KBM-7 (cell line): Measurements from ENCODE around the gene ATF5.
"Not testable (repeated sequence)": the region's sequence is repeated elsewhere in the genome, so short reads cannot be mapped to it uniquely, and the experiment has no call there.

ENCODE experiments used
- DNase-seq: peaks from one replicate; pipeline ENCODE4 v3.0.0-alpha.2; 2015
- in situ Hi-C: fragments of 300-500 bp; cut with MboI; formaldehyde crosslinking; loops from 2 replicates; pipeline ENCODE4 v1.14.3; 2020; ENCODE audit warnings: low sequenced_read_pairs, low pct_unique_long_range_greater_than_20kb, mixed read lengths

ATF5 gene

GRCh38 chr19:49938662-49939061 lies 9.7 kb downstream of the ATF5 start:
- in situ Hi-C loops = no loop called here
- DNase-seq = no peak

GRCh38 chr19:49939721-49940481 lies 10.9 kb downstream of the ATF5 start:
- in situ Hi-C loops = no loop called here
- DNase-seq = no peak

GRCh38 chr19:49940482-49940791 lies 11.4 kb downstream of the ATF5 start:
- no peak for DNase-seq
- in situ Hi-C loops = no loop called here

GRCh38 chr19:49944567-49944966 lies 15.6 kb downstream of the ATF5 start:
- in situ Hi-C loops, DNase-seq: not testable (repeated sequence)

- DNase-seq = no peak
- in situ Hi-C loops = no loop called here
These were observed 17.4 kb downstream of the ATF5 start for GRCh38 chr19:49946415-49946814.

- in situ Hi-C loops = no loop called here
- no peak for DNase-seq
These were observed 21.0 kb downstream of the ATF5 start for GRCh38 chr19:49949742-49950589.

- in situ Hi-C loops = no loop called here
- no peak for DNase-seq
These were observed 21.6 kb downstream of the ATF5 start for GRCh38 chr19:49950590-49950948.

GRCh38 chr19:49950956-49951526 lies 22.0 kb downstream of the ATF5 start:
- no peak for DNase-seq
- in situ Hi-C loops = no loop called here

GRCh38 chr19:49951806-49952478 lies 22.9 kb downstream of the ATF5 start:
- in situ Hi-C loops = no loop called here
- DNase-seq = no peak

GRCh38 chr19:49952479-49952836 lies 23.5 kb downstream of the ATF5 start:
- in situ Hi-C loops = no loop called here
- DNase-seq = no peak

- in situ Hi-C loops = no loop called here
- no peak for DNase-seq
These were observed 23.9 kb downstream of the ATF5 start for GRCh38 chr19:49952906-49953305.

- peak; percentile 33 for DNase-seq
- in situ Hi-C loops = no loop called here
These were observed 24.4 kb downstream of the ATF5 start for GRCh38 chr19:49953416-49953815.

GRCh38 chr19:49954092-49954829 lies 25.3 kb downstream of the ATF5 start:
- in situ Hi-C loops = no loop called here
- peak; percentile 47 for DNase-seq

GRCh38 chr19:49954933-49955332 lies 25.9 kb downstream of the ATF5 start:
- in situ Hi-C loops = no loop called here
- no peak for DNase-seq

- in situ Hi-C loops = no loop called here
These were observed 27.1 kb downstream of the ATF5 start for GRCh38 chr19:49956115-49956495.

GRCh38 chr19:49957262-49957915 lies 28.4 kb downstream of the ATF5 start:
- no peak for DNase-seq
- in situ Hi-C loops = no loop called here

More at GRCh38 chr19:49956115-49956495, 27.1 kb downstream of the ATF5 start:
- no peak for DNase-seq

- in situ Hi-C loops, DNase-seq: not testable (repeated sequence)
These were observed 29.1 kb downstream of the ATF5 start for GRCh38 chr19:49958144-49958543.

GRCh38 chr19:49958596-49958995 lies 29.6 kb downstream of the ATF5 start:
- DNase-seq, in situ Hi-C loops: not testable (repeated sequence)

GRCh38 chr19:49959892-49960291 lies 30.9 kb downstream of the ATF5 start:
- DNase-seq, in situ Hi-C loops: not testable (repeated sequence)
